Activated CD8-positive, alpha-beta T cell treated with anti-CD3 and anti-CD28 coated beads for 36 hours (primary cell): ENCODE measurements around the gene EFNA5. TPM values are rescaled to one million over a fixed set of nuclear protein-coding genes. Genes with fewer than 3 reads are reported as not detected.
A peak's percentile ranks its signal among the peaks of the same experiment; 100 is the strongest.

Experiments used
- ATAC-seq: fragments of 200-7000 bp; cut with Tn5 transposase; one replicate; pipeline ENCODE4 v1.10.0; 2021; ENCODE audit warnings: mild to moderate bottlenecking, moderate library complexity
- CTCF ChIA-PET: fragments of 350-600 bp; sonication (Branson Sonifier 250); formaldehyde crosslinking; loops from one replicate; lab custom pipeline; 2021; ENCODE audit warnings: antibody characterized with exemption; lab: Charles Lee
- POLR2A ChIA-PET: fragments of 350-600 bp; sonication (Branson Sonifier 250); formaldehyde crosslinking; loops from one replicate; lab custom pipeline; 2021; ENCODE audit warnings: antibody characterized with exemption; lab: Charles Lee
- DNase-seq: peaks from one replicate; pipeline ENCODE4 v3.0.0-alpha.2; 2020
- H3K27ac Mint-ChIP-seq: one replicate; pipeline ENCODE4 v1.8.0; 2021; ENCODE audit warnings: mild to moderate bottlenecking, mixed read lengths
- H3K27me3 Mint-ChIP-seq: one replicate; pipeline ENCODE4 v1.8.0; 2021; ENCODE audit warnings: mixed read lengths
- H3K36me3 Mint-ChIP-seq: one replicate; pipeline ENCODE4 v1.8.0; 2021; ENCODE audit warnings: low read depth, mixed read lengths
- H3K4me1 Mint-ChIP-seq: one replicate; pipeline ENCODE4 v1.8.0; 2021; ENCODE audit warnings: low read depth, mixed read lengths
- H3K4me3 Mint-ChIP-seq: one replicate; pipeline ENCODE4 v1.8.0; 2021; ENCODE audit warnings: mild to moderate bottlenecking, moderate library complexity, mixed read lengths
- H3K9me3 Mint-ChIP-seq: one replicate; pipeline ENCODE4 v1.8.0; 2021; ENCODE audit warnings: mixed read lengths
- CTCF ChIP-seq: fragments of 200-600 bp; IDR thresholded peaks from one replicate; pipeline ENCODE4 v1.8.0; 2022; ENCODE audit warnings: antibody characterized with exemption, mild to moderate bottlenecking
- intact Hi-C: fragments of 100-400 bp; cut with micrococcal nuclease; formaldehyde crosslinking; loops from one replicate; pipeline ENCODE4 v1.10.0; 2022
- total RNA-seq, 2 experiments: library from RNA; stranded (reverse); gene quantifications; one replicate each; pipeline ENCODE4 v1.2.3, GENCODE V29; 2021

The EFNA5 gene
- total RNA-seq, 2 experiments from 2014 or later, result not detected

DNA sequence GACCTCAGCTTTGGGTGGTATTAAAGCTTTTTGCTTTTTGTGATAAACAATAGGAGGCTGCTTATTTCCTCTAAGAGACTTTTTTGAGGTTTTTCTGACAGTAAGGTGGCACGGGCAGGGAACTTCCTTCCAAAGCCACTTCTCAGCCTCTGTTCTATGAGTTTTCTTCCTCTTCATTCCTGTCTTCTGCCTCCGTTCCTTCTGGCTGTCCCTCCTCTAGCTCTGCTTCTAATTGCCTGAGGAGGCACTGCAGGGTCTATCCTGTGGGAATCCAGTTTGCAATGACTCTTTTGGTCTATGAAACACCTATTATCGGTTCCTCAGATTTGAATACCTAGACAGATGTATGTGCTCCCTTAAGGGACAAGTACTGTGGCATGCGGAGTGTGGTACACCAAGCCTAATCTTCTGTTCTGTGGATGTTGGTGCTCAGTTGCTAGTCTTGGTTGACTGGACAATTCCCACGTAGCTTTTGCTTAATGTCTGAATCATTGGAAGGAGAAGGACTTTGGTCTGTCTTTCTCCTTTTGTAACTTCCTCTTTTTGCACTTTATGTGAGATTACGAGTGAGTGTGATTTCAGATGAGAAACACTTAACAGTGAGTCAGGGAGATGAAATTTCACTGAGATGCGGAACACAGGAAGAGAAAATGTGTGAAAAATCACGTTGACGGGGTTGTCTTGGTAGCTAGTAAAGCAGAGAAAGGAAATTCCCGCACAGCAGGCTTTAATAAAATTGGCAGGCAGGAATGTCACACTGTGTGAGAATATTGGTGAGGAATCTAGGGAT, 305.2 kb downstream of the EFNA5 start:
- ChIA-PET POLR2A (no interaction called here), CTCF (no interaction called here)
- intact Hi-C loops, result no loop called here
- no peak for DNase-seq
- no peak overlapping the region for H3K27ac Mint-ChIP-seq
- no peak for ATAC-seq
- H3K4me1 Mint-ChIP-seq, result peaks cover 6% of the 10 kb centered on the region
- no peak overlapping the region for H3K4me3 Mint-ChIP-seq
- H3K27me3 Mint-ChIP-seq, result peaks cover 4% of the 10 kb centered on the region
- H3K9me3 Mint-ChIP-seq, result no peaks in the 10 kb centered on the region
- TF ChIP-seq CTCF, result no peak
- H3K36me3 Mint-ChIP-seq, result no peaks in the 10 kb centered on the region

DNA sequence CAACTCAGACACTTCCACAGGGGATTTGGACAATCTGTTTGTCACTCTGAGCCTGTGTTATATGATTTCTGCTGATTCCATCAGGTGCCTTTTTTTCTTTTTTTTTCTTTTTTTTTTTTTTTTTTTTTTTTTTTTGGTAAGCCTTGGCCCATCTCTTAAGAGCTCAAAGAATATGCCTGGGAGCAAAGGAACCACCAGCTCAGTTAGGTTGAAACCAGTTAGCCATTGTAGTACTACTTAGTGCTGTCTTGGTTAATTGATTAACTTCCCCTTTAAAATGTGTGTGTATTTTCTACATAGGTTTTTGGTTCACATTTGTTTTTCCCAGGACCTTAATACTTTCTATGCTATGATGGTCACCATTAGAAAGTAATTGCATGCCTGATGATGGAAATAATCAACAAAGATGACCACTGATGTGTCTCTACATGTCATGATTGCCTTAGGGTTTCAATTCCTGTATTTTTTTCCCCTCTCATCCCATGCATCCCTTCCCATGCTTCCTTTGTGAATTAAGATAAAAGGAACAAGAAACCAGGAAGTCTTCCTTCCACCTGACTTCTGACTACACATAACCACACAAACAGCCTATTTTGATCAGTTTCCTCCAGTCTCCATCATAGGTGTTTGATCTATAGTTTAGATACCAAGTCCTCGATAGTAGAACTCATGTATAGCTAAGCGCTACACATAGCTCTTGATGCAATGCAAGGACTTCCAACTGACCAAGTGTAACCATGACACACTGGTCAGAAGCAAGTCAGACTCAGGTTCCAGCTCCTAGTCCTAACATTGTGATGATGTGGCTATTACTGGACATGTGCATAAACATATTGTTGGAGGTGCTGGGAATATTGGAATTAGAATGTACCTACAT, 306.1 kb downstream of the EFNA5 start:
- Mint-ChIP-seq H3K27me3 (peaks cover 4% of the 10 kb centered on the region), H3K27ac (no peak overlapping the region)

DNA sequence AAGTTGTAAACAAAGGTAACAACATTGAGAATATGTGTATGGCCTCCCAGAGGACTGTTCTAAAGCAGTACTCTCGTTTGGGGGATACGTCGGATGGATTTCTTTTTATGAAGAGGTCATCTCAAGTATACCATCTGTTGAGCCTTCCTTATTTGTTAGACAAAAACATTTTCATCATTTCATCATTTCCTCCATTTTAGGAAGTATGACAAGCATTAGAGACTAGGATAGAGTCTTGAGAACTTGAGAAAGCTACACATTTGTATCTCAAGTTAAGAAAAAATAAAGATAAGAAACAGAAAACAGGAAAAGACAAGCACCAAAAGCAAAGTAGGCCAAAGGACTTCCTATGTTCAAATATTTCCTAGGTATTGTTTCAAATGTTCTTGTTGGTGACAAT, 307.0 kb downstream of the EFNA5 start:
- CTCF ChIA-PET, result interaction anchor here (1.3 kb wide), 1 partner anchor 209 kb away, joined by 3 read pairs; no protein-coding TSS in a partner anchor
- no peak overlapping the region for H3K27ac Mint-ChIP-seq
- TF ChIP-seq CTCF, result no peak
- H3K9me3 Mint-ChIP-seq, result no peaks in the 10 kb centered on the region
- POLR2A ChIA-PET, result no interaction called here
- ATAC-seq, result no peak
- H3K4me3 Mint-ChIP-seq, result no peak overlapping the region
- intact Hi-C loops, result no loop called here
- no peak for DNase-seq
- peaks cover 4% of the 10 kb centered on the region for H3K27me3 Mint-ChIP-seq
- H3K4me1 Mint-ChIP-seq, result peaks cover 6% of the 10 kb centered on the region
- H3K36me3 Mint-ChIP-seq, result no peaks in the 10 kb centered on the region

More for the DNA sequence above, 306.1 kb downstream of the EFNA5 start:
- ChIA-PET POLR2A (no interaction called here), CTCF (no interaction called here)
- ATAC-seq (no peak), DNase-seq (no peak)
- Mint-ChIP-seq H3K36me3 (no peaks in the 10 kb centered on the region), H3K9me3 (no peaks in the 10 kb centered on the region), H3K4me3 (no peak overlapping the region), H3K4me1 (peaks cover 6% of the 10 kb centered on the region)
- no peak for TF ChIP-seq CTCF
- intact Hi-C loops, result no loop called here

GRCh38 chr5:107361945-107362344, 308.8 kb downstream of the EFNA5 start:
- Mint-ChIP-seq H3K4me1 (peaks cover 6% of the 10 kb centered on the region), H3K36me3 (no peaks in the 10 kb centered on the region), H3K27me3 (peaks cover 4% of the 10 kb centered on the region), H3K4me3 (no peak overlapping the region), H3K9me3 (no peaks in the 10 kb centered on the region), H3K27ac (no peak overlapping the region)
- ATAC-seq (no peak), DNase-seq (no peak)
- POLR2A ChIA-PET, result no interaction called here
- CTCF ChIA-PET, result no interaction called here
- TF ChIP-seq CTCF, result no peak
- intact Hi-C loops, result no loop called here

GRCh38 chr5:107359916-107360234, 310.9 kb downstream of the EFNA5 start:
- H3K27me3 Mint-ChIP-seq, result peaks cover 1% of the 10 kb centered on the region

More at GRCh38 chr5:107359916-107360234, 310.9 kb downstream of the EFNA5 start:
- intact Hi-C loops, result no loop called here
- Mint-ChIP-seq H3K27ac (no peak overlapping the region), H3K36me3 (no peaks in the 10 kb centered on the region), H3K4me1 (no peaks in the 10 kb centered on the region), H3K9me3 (no peaks in the 10 kb centered on the region), H3K4me3 (no peak overlapping the region)
- ATAC-seq, result no peak
- POLR2A ChIA-PET, result no interaction called here
- CTCF ChIA-PET, result no interaction called here
- peak; percentile 4 for DNase-seq
- no peak for TF ChIP-seq CTCF
